NCI-H1092 treated with DMSO at 0.1 percent for 48 hours (cell line): ENCODE data around the gene SBNO1.
"Not testable (repeated sequence)": the region's sequence is repeated elsewhere in the genome, so short reads cannot be mapped to it uniquely, and the experiment has no call there.

ENCODE experiments used
- DNase-seq: peaks from one replicate; lab custom pipeline; 2025; lab: John Stamatoyannopoulos, UW

The SBNO1 gene

GRCh38 chr12:123346946-123347345 lies 17.7 kb downstream of the SBNO1 start:
- no peak for DNase-seq

GRCh38 chr12:123344086-123344485 lies 20.6 kb downstream of the SBNO1 start:
- no peak for DNase-seq

- no peak for DNase-seq
These were observed 27.6 kb downstream of the SBNO1 start for GRCh38 chr12:123337070-123337469.

- no peak for DNase-seq
These were observed 28.1 kb downstream of the SBNO1 start for GRCh38 chr12:123336530-123336929.

GRCh38 chr12:123335490-123335889 lies 29.2 kb downstream of the SBNO1 start:
- DNase-seq, result no peak

GRCh38 chr12:123329799-123330198 lies 34.8 kb downstream of the SBNO1 start:
- no peak for DNase-seq

- no peak for DNase-seq
These were observed 44.8 kb downstream of the SBNO1 start for GRCh38 chr12:123319826-123320225.

GRCh38 chr12:123319273-123319672 lies 45.4 kb downstream of the SBNO1 start:
- DNase-seq, result no peak

GRCh38 chr12:123313046-123313445 lies 51.6 kb downstream of the SBNO1 start:
- DNase-seq, result not testable (repeated sequence)

GRCh38 chr12:123306200-123306599 lies 58.4 kb downstream of the SBNO1 start:
- DNase-seq, result no peak

GRCh38 chr12:123305136-123305535 lies 59.5 kb downstream of the SBNO1 start:
- DNase-seq, result no peak

- no peak for DNase-seq
These were observed 71.4 kb downstream of the SBNO1 start for GRCh38 chr12:123293178-123293760.

- no peak for DNase-seq
These were observed 74.7 kb downstream of the SBNO1 start for GRCh38 chr12:123289911-123290310.

- DNase-seq, result no peak
These were observed 75.8 kb downstream of the SBNO1 start for GRCh38 chr12:123288751-123289346.

- no peak for DNase-seq
These were observed 77.8 kb downstream of the SBNO1 start for GRCh38 chr12:123286652-123287373.

- DNase-seq, result no peak
These were observed 80.0 kb downstream of the SBNO1 start for GRCh38 chr12:123284669-123285068.

- no peak for DNase-seq
These were observed 81.2 kb downstream of the SBNO1 start for GRCh38 chr12:123283461-123283860.

GRCh38 chr12:123282111-123282510 lies 82.5 kb downstream of the SBNO1 start:
- DNase-seq, result no peak

GRCh38 chr12:123280971-123281370 lies 83.7 kb downstream of the SBNO1 start:
- no peak for DNase-seq

- DNase-seq, result no peak
These were observed 86.5 kb downstream of the SBNO1 start for GRCh38 chr12:123278101-123278627.

GRCh38 chr12:123273166-123273565 lies 91.5 kb downstream of the SBNO1 start:
- no peak for DNase-seq

GRCh38 chr12:123271001-123271668 lies 93.5 kb downstream of the SBNO1 start:
- DNase-seq, result peak; percentile 14
